Measurements from ENCODE around the gene B3GNT9.

The B3GNT9 gene

GRCh38 chr16:67169642-67170167 lies 18.9 kb upstream of the B3GNT9 start:
- in situ Hi-C loops (cut with HindIII; ENCODE audit: low sequenced_read_pairs), result loop anchor here (5.0 kb wide), 1 partner anchor 68 kb away; no protein-coding TSS in a partner anchor

- in situ Hi-C loops (cut with HindIII; ENCODE audit: low sequenced_read_pairs), result loop anchor here (5.0 kb wide), 1 partner anchor 68 kb away; no protein-coding TSS in a partner anchor
Measured at GRCh38 chr16:67169011-67169451, 18.2 kb upstream of the B3GNT9 start.

GRCh38 chr16:67167588-67167987 lies 16.8 kb upstream of the B3GNT9 start:
- in situ Hi-C loops (cut with HindIII; ENCODE audit: low sequenced_read_pairs), result loop anchor here (5.0 kb wide), 1 partner anchor 70 kb away; no protein-coding TSS in a partner anchor

- in situ Hi-C loops (cut with HindIII; ENCODE audit: low sequenced_read_pairs), result loop anchor here (5.0 kb wide), 1 partner anchor 71 kb away; no protein-coding TSS in a partner anchor
Measured at GRCh38 chr16:67166598-67167168, 15.9 kb upstream of the B3GNT9 start.

GRCh38 chr16:67166110-67166547 lies 15.3 kb upstream of the B3GNT9 start:
- in situ Hi-C loops (cut with HindIII; ENCODE audit: low sequenced_read_pairs), result loop anchor here (5.0 kb wide), 1 partner anchor 71 kb away; no protein-coding TSS in a partner anchor

- in situ Hi-C loops (cut with HindIII; ENCODE audit: low sequenced_read_pairs), result loop anchor here (5.0 kb wide), 1 partner anchor 72 kb away; no protein-coding TSS in a partner anchor
Measured at GRCh38 chr16:67165121-67166078, 14.6 kb upstream of the B3GNT9 start.

- in situ Hi-C loops (cut with HindIII; ENCODE audit: low sequenced_read_pairs), result loop anchor here (5.0 kb wide), 1 partner anchor 73 kb away; no protein-coding TSS in a partner anchor
Measured at GRCh38 chr16:67164599-67165061, 13.8 kb upstream of the B3GNT9 start, which contains the start of gene HSF4. HSF4 (plus strand) TSS chr16:67164745; CDS start chr16:67164812, 67 bp downstream.

- in situ Hi-C loops (cut with HindIII; ENCODE audit: low sequenced_read_pairs), result no loop called here
Measured at GRCh38 chr16:67163999-67164558, 13.3 kb upstream of the B3GNT9 start.

- in situ Hi-C loops (cut with HindIII; ENCODE audit: low sequenced_read_pairs), result no loop called here
Measured at GRCh38 chr16:67163164-67163998, 12.6 kb upstream of the B3GNT9 start.

- in situ Hi-C loops (cut with HindIII; ENCODE audit: low sequenced_read_pairs), result no loop called here
Measured at GRCh38 chr16:67162506-67163163, 11.8 kb upstream of the B3GNT9 start.

GRCh38 chr16:67161595-67162058 lies 10.8 kb upstream of the B3GNT9 start:
- in situ Hi-C loops (cut with HindIII; ENCODE audit: low sequenced_read_pairs), result no loop called here

GRCh38 chr16:67158637-67159600 lies 8.1 kb upstream of the B3GNT9 start:
- in situ Hi-C loops (cut with HindIII; ENCODE audit: low sequenced_read_pairs), result no loop called here

GRCh38 chr16:67157892-67158635 lies 7.3 kb upstream of the B3GNT9 start:
- in situ Hi-C loops (cut with HindIII; ENCODE audit: low sequenced_read_pairs), result no loop called here

- in situ Hi-C loops (cut with HindIII; ENCODE audit: low sequenced_read_pairs), result no loop called here
Measured at GRCh38 chr16:67157106-67157748, 6.4 kb upstream of the B3GNT9 start.

GRCh38 chr16:67156143-67156844 lies 5.5 kb upstream of the B3GNT9 start:
- in situ Hi-C loops (cut with HindIII; ENCODE audit: low sequenced_read_pairs), result no loop called here

Data from endothelial cell of hepatic sinusoid (primary cell).